CD14-positive monocyte (primary cell): ENCODE measurements around the gene VAV2. TPM values are rescaled to one million over a fixed set of nuclear protein-coding genes. Genes with fewer than 3 reads are reported as not detected.

ENCODE experiments used
- DNase-seq, 3 donors: peaks; one replicate each; pipeline ENCODE4 v3.0.0-alpha.2; 2011 to 2022
- H2AFZ ChIP-seq: 2 replicates; pipeline ENCODE4 v1.6.0; 2012; ENCODE audit warnings: mild to moderate bottlenecking, low read depth, low read length, inconsistent platforms; ENCODE audit not compliant: insufficient read depth, poor library complexity, severe bottlenecking
- H3K27ac ChIP-seq, 2 donors: 1 replicate in 1 of 2; 2 replicates in 1 of 2; pipeline ENCODE4 v1.5.1; 2012 to 2013; ENCODE audit warnings: low read length in 2 of 2, control low read depth in 1 of 2, inconsistent platforms in 1 of 2, low read depth in 1 of 2, mild to moderate bottlenecking in 1 of 2
- H3K27me3 ChIP-seq, 2 donors: one replicate each; pipeline versions ENCODE4 v1.6.0 to v1.6.1; 2011 to 2013; ENCODE audit warnings: low read length in 2 of 2; ENCODE audit not compliant: control insufficient read depth in 2 of 2, insufficient read depth in 2 of 2
- H3K36me3 ChIP-seq, 2 donors: replicated peaks in 1 of 2; 1 replicate in 1 of 2; 2 replicates in 1 of 2; pipeline versions ENCODE4 v1.5.1 to v1.6.1; 2012 to 2013; ENCODE audit warnings: low read length in 2 of 2, control low read depth in 1 of 2, inconsistent platforms in 1 of 2, mild to moderate bottlenecking in 1 of 2; ENCODE audit not compliant: insufficient read depth in 2 of 2, control insufficient read depth in 1 of 2
- H3K4me1 ChIP-seq, 2 donors: 1 replicate in 1 of 2; 2 replicates in 1 of 2; pipeline versions ENCODE4 v1.5.1 to v1.6.1; 2012 to 2013; ENCODE audit warnings: low read length in 2 of 2, control low read depth in 1 of 2, inconsistent platforms in 1 of 2, mild to moderate bottlenecking in 1 of 2, moderate library complexity in 1 of 2; ENCODE audit not compliant: insufficient read depth in 2 of 2, control insufficient read depth in 1 of 2
- H3K4me2 ChIP-seq: replicated peaks from 2 replicates; pipeline ENCODE3; 2012; ENCODE audit warnings: low read length, moderate library complexity, mild to moderate bottlenecking; ENCODE audit not compliant: poor library complexity, severe bottlenecking; ENCODE audit errors: extremely low read depth
- H3K4me3 ChIP-seq, 3 experiments: fragments of 200-600 bp in 1 of 3; sonication (generic) in 1 of 3; replicated peaks in 1 of 3; 1 replicate in 2 of 3; 2 replicates in 1 of 3; pipeline ENCODE4 v1.5.1; 2011 to 2013; ENCODE audit warnings: low read length in 3 of 3, mild to moderate bottlenecking in 3 of 3, control low read depth in 2 of 3, low read depth in 2 of 3, inconsistent platforms in 1 of 3, moderate library complexity in 1 of 3
- H3K79me2 ChIP-seq: 2 replicates; pipeline ENCODE4 v1.6.0; 2012; ENCODE audit warnings: mild to moderate bottlenecking, control low read depth, inconsistent platforms, low read length, moderate library complexity; ENCODE audit not compliant: insufficient read depth
- H3K9ac ChIP-seq: 2 replicates; pipeline ENCODE4 v1.6.0; 2017; ENCODE audit warnings: low read length, mild to moderate bottlenecking; ENCODE audit not compliant: insufficient read depth, poor library complexity, severe bottlenecking
- H3K9me3 ChIP-seq, 2 donors: replicated peaks in 1 of 2; 1 replicate in 1 of 2; 2 replicates in 1 of 2; pipeline versions ENCODE4 v1.5.1 to v1.6.1; 2012 to 2013; ENCODE audit warnings: low read length in 2 of 2, control low read depth in 1 of 2; ENCODE audit not compliant: control insufficient read depth in 1 of 2, insufficient read depth in 1 of 2
- H4K20me1 ChIP-seq: 2 replicates; pipeline ENCODE4 v1.6.0; 2012; ENCODE audit warnings: mild to moderate bottlenecking, low read length, control low read depth, moderate library complexity; ENCODE audit not compliant: insufficient read depth
- H3K27ac Mint-ChIP-seq, 7 donors: one replicate each; pipeline ENCODE4 v1.8.0; 2020; ENCODE audit warnings: mild to moderate bottlenecking in 7 of 7, mixed read lengths in 7 of 7, moderate library complexity in 6 of 7, inconsistent platforms in 2 of 7
- H3K27me3 Mint-ChIP-seq, 3 donors: one replicate each; pipeline ENCODE4 v1.8.0; 2021 to 2022; ENCODE audit warnings: low read depth in 3 of 3, mild to moderate bottlenecking in 3 of 3, mixed read lengths in 3 of 3, moderate library complexity in 3 of 3, inconsistent platforms in 1 of 3
- H3K36me3 Mint-ChIP-seq, 2 donors: one replicate each; pipeline ENCODE4 v1.8.0; 2020; ENCODE audit warnings: mixed read lengths in 2 of 2, inconsistent platforms in 1 of 2, mild to moderate bottlenecking in 1 of 2
- H3K4me1 Mint-ChIP-seq: one replicate; pipeline ENCODE4 v1.8.0; 2020; ENCODE audit warnings: mild to moderate bottlenecking, mixed read lengths
- H3K4me3 Mint-ChIP-seq, 2 donors: one replicate each; pipeline ENCODE4 v1.8.0; 2020; ENCODE audit warnings: mild to moderate bottlenecking in 2 of 2, mixed read lengths in 2 of 2, moderate library complexity in 1 of 2
- H3K9me3 Mint-ChIP-seq, 7 donors: one replicate each; pipeline ENCODE4 v1.8.0; 2020 to 2022; ENCODE audit warnings: mixed read lengths in 7 of 7, mild to moderate bottlenecking in 6 of 7, moderate library complexity in 6 of 7, inconsistent platforms in 2 of 7
- WGBS: methylation state at CpG from one replicate; pipeline ENCODE4 v1.1.5; 2013; ENCODE audit warnings: missing lambda C conversion rate; ENCODE audit not compliant: insufficient coverage; 5-methylcytosine and 5-hydroxymethylcytosine counted together
- intact Hi-C, 2 donors: fragments of 100-400 bp; cut with micrococcal nuclease; formaldehyde crosslinking; loops; one replicate each; pipeline versions ENCODE4 v1.15.0 to v1.15.1; 2023
- polyA plus RNA-seq, 3 donors: library from polyadenylated mRNA; depleted of rRNA in 1 of 3; unstranded in 2 of 3; stranded (reverse) in 1 of 3; fragments of 300-500 nt in 2 of 3; fragments of >200 nt in 1 of 3; fragmentation: Illumina TruSeq in 2 of 3; gene quantifications; 1 replicate in 2 of 3; 2 replicates in 1 of 3; pipeline ENCODE4 v1.2.3, GENCODE V29; 2012 to 2021
- TF ChIP-seq, protein P1 (sequence below): fragments of 200-600 bp; IDR thresholded peaks from one replicate; pipeline ENCODE4 v1.8.0; 2022; ENCODE audit warnings: antibody characterized with exemption, mild to moderate bottlenecking

Gene VAV2
- polyA plus RNA-seq, 3 donors = 2.3 to 13.6 (median 2.3) TPM

DNA sequence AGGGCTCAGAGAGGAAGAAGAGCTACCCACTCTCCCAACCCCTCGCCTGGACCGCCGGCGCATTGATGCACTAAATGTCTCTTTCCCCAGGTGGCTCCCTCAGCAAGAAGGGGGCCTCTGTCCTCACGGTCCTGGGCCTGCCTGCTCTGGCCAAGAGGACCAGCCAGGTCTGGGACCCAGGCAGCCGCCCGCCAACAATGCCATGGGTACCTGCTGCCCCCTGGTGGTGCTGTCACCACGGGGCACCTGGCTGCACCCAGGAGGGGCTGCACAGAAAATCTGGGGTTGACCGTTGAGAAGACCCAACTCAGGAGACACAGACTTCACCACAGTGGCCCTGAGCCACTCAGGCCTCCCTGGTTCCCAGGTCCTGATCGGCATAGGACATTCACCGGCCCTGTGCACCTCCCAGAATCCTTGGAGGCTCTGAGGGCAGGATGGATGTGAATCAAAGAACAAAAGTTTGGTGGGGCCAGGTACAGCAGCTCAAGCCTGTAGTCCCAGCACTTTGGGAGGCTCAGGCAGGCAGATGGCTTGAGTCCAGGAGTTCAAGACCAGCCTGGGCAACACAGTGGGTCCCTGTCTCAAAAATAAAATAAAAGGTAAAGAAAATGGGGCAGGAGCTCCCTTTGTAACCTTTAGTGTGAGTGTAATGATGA lies 2.4 kb upstream of the VAV2 start:
- peak overlapping the region in 1 of 3 experiments; percentile 91 for H3K4me3 ChIP-seq
- Mint-ChIP-seq H3K27me3 (peaks cover 22 to 25% (median 22%) of the 10 kb centered on the region in 3 donors), H3K27ac (no peak overlapping the region), H3K9me3 (peaks cover 0 to 6% (median 0%) of the 10 kb centered on the region in 7 donors), H3K4me1 (peaks cover 29% of the 10 kb centered on the region), H3K36me3 (no peaks in the 10 kb centered on the region), H3K4me3 (peak overlapping the region; percentile 46 to 63)
- 10% methylated on average over 10 of the region's 11 CpGs for WGBS
- peaks cover 26 to 38% of the 10 kb centered on the region in 2 donors for H3K4me1 ChIP-seq
- peaks cover 19% of the 10 kb centered on the region for H3K79me2 ChIP-seq
- H3K36me3 ChIP-seq = no peaks in the 10 kb centered on the region
- H3K27me3 ChIP-seq = peaks cover 0 to 15% of the 10 kb centered on the region in 2 donors
- DNase-seq = peak; percentile 72 to 80 (median 75)
- intact Hi-C loops = loop anchor here (1.0 to 5.0 kb wide), 4 partner anchors 37 to 212 kb away; no protein-coding TSS in a partner anchor
- H2AFZ ChIP-seq = no peak overlapping the region
- no peaks in the 10 kb centered on the region for H3K9me3 ChIP-seq
- TF ChIP-seq, protein P1, sequence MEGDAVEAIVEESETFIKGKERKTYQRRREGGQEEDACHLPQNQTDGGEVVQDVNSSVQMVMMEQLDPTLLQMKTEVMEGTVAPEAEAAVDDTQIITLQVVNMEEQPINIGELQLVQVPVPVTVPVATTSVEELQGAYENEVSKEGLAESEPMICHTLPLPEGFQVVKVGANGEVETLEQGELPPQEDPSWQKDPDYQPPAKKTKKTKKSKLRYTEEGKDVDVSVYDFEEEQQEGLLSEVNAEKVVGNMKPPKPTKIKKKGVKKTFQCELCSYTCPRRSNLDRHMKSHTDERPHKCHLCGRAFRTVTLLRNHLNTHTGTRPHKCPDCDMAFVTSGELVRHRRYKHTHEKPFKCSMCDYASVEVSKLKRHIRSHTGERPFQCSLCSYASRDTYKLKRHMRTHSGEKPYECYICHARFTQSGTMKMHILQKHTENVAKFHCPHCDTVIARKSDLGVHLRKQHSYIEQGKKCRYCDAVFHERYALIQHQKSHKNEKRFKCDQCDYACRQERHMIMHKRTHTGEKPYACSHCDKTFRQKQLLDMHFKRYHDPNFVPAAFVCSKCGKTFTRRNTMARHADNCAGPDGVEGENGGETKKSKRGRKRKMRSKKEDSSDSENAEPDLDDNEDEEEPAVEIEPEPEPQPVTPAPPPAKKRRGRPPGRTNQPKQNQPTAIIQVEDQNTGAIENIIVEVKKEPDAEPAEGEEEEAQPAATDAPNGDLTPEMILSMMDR = peak; percentile 99
- H3K9ac ChIP-seq = no peak overlapping the region
- no peak overlapping the region for H3K27ac ChIP-seq
- H4K20me1 ChIP-seq = peaks cover 19% of the 10 kb centered on the region
- H3K4me2 ChIP-seq = peak overlapping the region; percentile 96

DNA sequence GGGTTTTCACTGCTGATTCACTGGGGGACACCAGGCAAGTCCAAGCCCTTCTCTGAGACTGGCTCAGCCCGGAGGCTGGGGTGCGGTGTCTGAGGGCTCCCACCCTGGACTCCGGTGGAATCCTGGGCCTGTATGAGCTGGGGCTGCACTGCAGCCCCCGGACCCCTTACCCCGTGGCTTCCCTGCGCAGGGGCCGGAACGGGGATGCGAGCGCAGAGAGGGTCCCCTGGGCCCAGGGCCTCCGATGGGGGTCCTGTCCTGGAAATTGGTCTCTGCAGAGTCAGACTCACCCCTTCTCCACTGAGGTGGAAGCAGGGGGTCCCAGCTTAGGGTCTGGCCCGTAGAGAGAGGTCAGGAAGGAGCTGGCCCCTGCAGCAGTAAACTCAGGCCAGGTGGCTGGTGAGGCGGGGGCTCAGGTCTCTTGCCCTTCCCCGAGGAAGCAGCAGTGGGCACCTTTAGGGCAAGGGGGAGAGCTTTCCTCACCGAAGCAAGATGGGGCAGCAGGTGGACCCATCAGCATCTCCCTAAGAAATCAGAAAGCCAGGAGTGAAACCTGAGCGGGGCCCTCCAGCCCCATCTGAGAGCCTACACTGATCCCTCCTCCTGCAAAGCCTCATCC lies 1.6 kb upstream of the VAV2 start:
- Histone ChIP-seq H2AFZ (peak overlapping the region; percentile 93), H3K4me2 (peak overlapping the region; percentile 96), H3K27ac (peak overlapping the region in 1 of 2 donors; percentile 79), H3K4me1 (peaks cover 26 to 39% of the 10 kb centered on the region in 2 donors), H3K4me3 (peak overlapping the region; percentile 62 to 91 (median 64)), H3K9me3 (no peaks in the 10 kb centered on the region), H3K36me3 (no peaks in the 10 kb centered on the region), H4K20me1 (peaks cover 24% of the 10 kb centered on the region), H3K27me3 (peaks cover 0 to 15% of the 10 kb centered on the region in 2 donors), H3K79me2 (peaks cover 20% of the 10 kb centered on the region), H3K9ac (peak overlapping the region; percentile 75)
- WGBS = 65% methylated on average over 15 of the region's 16 CpGs
- peaks cover 30% of the 10 kb centered on the region for H3K4me1 Mint-ChIP-seq
- intact Hi-C loops = loop anchor here (1.0 to 5.0 kb wide), 4 partner anchors 36 to 211 kb away; no protein-coding TSS in a partner anchor
- H3K36me3 Mint-ChIP-seq = no peaks in the 10 kb centered on the region
- peak overlapping the region; percentile 74 to 84 for H3K4me3 Mint-ChIP-seq
- TF ChIP-seq, protein P1 = no peak
- H3K9me3 Mint-ChIP-seq = peaks cover 0 to 6% (median 0%) of the 10 kb centered on the region in 7 donors
- no peak for DNase-seq
- H3K27ac Mint-ChIP-seq = peak overlapping the region in 2 of 7 donors; percentile 22 to 30
- peaks cover 22 to 29% (median 23%) of the 10 kb centered on the region in 3 donors for H3K27me3 Mint-ChIP-seq
